HepG2 (cell line): ENCODE measurements around the gene LRRC3. TPM values are rescaled to one million over a fixed set of nuclear protein-coding genes. Genes with fewer than 3 reads are reported as not detected.

Source experiments
- ATF7-NPFF ChIP-seq: sonication (generic); formaldehyde crosslinking; IDR thresholded peaks from 2 replicates; pipeline ENCODE4 v1.8.1; 2023; ENCODE audit warnings: mild to moderate bottlenecking, low read depth, missing genetic modification reagents, moderate library complexity
- BORCS8-MEF2B ChIP-seq: sonication (generic); formaldehyde crosslinking; IDR thresholded peaks from 2 replicates; pipeline ENCODE4 v1.8.0; 2022; ENCODE audit warnings: mild to moderate bottlenecking, missing genetic modification reagents
- FOXP4 ChIP-seq: sonication (generic); formaldehyde crosslinking; IDR thresholded peaks from 2 replicates; pipeline ENCODE4 v1.4.0; 2020; ENCODE audit warnings: missing genetic modification reagents
- HCFC1 ChIP-seq: fragments of 150-350 bp; IDR thresholded peaks from 2 replicates; pipeline ENCODE4 v1.6.1; 2014; ENCODE audit warnings: low read depth, low read length
- HMGA1 ChIP-seq: sonication (generic); formaldehyde crosslinking; conservative IDR thresholded peaks from 2 replicates; pipeline ENCODE4 v1.4.0; 2020; ENCODE audit warnings: missing genetic modification reagents
- ISL2 ChIP-seq: sonication (generic); formaldehyde crosslinking; IDR thresholded peaks from 2 replicates; pipeline ENCODE4 v1.5.0; 2020; ENCODE audit warnings: missing genetic modification reagents
- ZBTB39 ChIP-seq: sonication (generic); formaldehyde crosslinking; IDR thresholded peaks from 2 replicates; pipeline ENCODE4 v1.5.0; 2020; ENCODE audit warnings: missing genetic modification reagents
- ZGPAT ChIP-seq: IDR thresholded peaks from 2 replicates; pipeline ENCODE4 v1.6.1; 2016; ENCODE audit warnings: mild to moderate bottlenecking
- ZMAT3 ChIP-seq: sonication (generic); formaldehyde crosslinking; conservative IDR thresholded peaks from 2 replicates; pipeline ENCODE4 v1.7.0; 2021; ENCODE audit warnings: missing genetic modification reagents
- ZNF235 ChIP-seq: sonication (generic); formaldehyde crosslinking; IDR thresholded peaks from 2 replicates; pipeline ENCODE4 v1.8.1; 2023; ENCODE audit warnings: mild to moderate bottlenecking, missing genetic modification reagents, borderline replicate concordance
- ZNF34 ChIP-seq: sonication (generic); formaldehyde crosslinking; IDR thresholded peaks from 2 replicates; pipeline ENCODE4 v1.4.0; 2020; ENCODE audit warnings: mild to moderate bottlenecking, missing genetic modification reagents, borderline replicate concordance
- ZNF564 ChIP-seq: sonication (generic); formaldehyde crosslinking; IDR thresholded peaks from 2 replicates; pipeline ENCODE4 v1.8.1; 2023; ENCODE audit warnings: mild to moderate bottlenecking, missing genetic modification reagents
- ZNF652 ChIP-seq: IDR thresholded peaks from 2 replicates; pipeline ENCODE4 v1.6.1; 2016; ENCODE audit warnings: low read depth, borderline replicate concordance
- ZNF792 ChIP-seq: IDR thresholded peaks from 2 replicates; pipeline ENCODE4 v1.6.1; 2016
- polyA plus RNA-seq, 8 experiments: library from polyadenylated mRNA; depleted of rRNA in 3 of 8; stranded (reverse) in 7 of 8; unstranded in 1 of 8; fragments of >200 nt; fragmentation: Illumina TruSeq in 4 of 8; extraction: Trizol in 4 of 8; gene quantifications; 2 replicates each; pipeline versions ENCODE4 v1.2.1 to v1.2.3, GENCODE V29; 2011 to 2016; ENCODE audit warnings: low read depth in 4 of 8, missing spikeins in 1 of 8, mixed read lengths in 1 of 8; ENCODE audit not compliant: insufficient read depth in 1 of 8
- total RNA-seq, 5 experiments: library from RNA; depleted of rRNA; stranded (reverse); fragments of >200 nt; fragmentation: Illumina TruSeq; extraction: Trizol; gene quantifications; 2 replicates each; pipeline ENCODE4 v1.2.3, GENCODE V29; 2016; ENCODE audit warnings: low read depth in 1 of 5
- TF ChIP-seq, protein P1 (sequence below): sonication (generic); formaldehyde crosslinking; conservative IDR thresholded peaks from 2 replicates; pipeline ENCODE4 v1.4.0; 2020; ENCODE audit warnings: missing genetic modification reagents
- TF ChIP-seq, protein P2 (sequence below): sonication (generic); formaldehyde crosslinking; IDR thresholded peaks from 2 replicates; pipeline ENCODE4 v1.8.0; 2022; ENCODE audit warnings: low read depth, missing genetic modification reagents
- TF ChIP-seq, protein P3 (sequence below): sonication (generic); formaldehyde crosslinking; IDR thresholded peaks from 2 replicates; pipeline ENCODE4 v1.5.1; 2020; ENCODE audit warnings: missing genetic modification reagents, mild to moderate bottlenecking, borderline replicate concordance

The LRRC3 gene
- total and polyA plus RNA-seq, 2 of the 13 experiments (the other 11 are each of a cell fraction or from before 2014, with no cell fraction given): 4.8 to 16.5 TPM

DNA sequence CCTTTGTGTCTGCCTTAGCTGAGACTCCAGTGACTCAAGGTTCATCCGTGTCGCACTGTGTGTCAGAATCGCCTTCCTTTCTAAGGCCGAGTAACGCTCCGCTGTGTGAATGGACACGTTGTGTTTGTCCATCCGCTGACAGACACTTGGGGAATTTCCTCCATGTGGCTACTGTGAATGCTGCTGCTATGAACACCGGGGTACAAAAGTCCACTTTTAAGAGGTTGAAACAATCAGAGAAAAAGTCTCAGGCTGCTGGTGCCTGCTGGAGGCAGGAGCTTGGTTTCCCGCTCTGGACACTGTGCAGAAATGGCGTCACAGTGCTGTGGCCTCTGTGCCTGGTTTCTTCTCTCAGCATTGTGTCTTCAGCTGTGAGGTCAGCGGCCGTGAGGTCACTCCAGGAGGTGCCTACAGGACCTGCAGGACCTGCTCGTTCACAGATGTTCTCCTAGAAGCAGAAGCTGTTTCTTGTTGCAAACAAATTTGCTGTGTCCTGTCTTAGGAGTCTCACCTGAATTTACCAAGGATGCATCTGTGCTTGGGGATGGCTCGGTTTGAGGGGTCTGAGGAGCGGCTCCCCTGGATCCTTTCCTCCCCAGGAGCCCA, 50.5 kb downstream of the LRRC3 start (continued):
- peak; percentile 28; the same call in 1 of the 2 replicates for TF ChIP-seq ZGPAT
- TF ChIP-seq ATF7-NPFF: peak; percentile 24; the same call in 1 of the 2 replicates
- no peak for TF ChIP-seq ZNF652
- TF ChIP-seq FOXP4 (CRISPR knock-in tag): peak; percentile 62; the same call in 1 of the 2 replicates
- TF ChIP-seq, protein P1, sequence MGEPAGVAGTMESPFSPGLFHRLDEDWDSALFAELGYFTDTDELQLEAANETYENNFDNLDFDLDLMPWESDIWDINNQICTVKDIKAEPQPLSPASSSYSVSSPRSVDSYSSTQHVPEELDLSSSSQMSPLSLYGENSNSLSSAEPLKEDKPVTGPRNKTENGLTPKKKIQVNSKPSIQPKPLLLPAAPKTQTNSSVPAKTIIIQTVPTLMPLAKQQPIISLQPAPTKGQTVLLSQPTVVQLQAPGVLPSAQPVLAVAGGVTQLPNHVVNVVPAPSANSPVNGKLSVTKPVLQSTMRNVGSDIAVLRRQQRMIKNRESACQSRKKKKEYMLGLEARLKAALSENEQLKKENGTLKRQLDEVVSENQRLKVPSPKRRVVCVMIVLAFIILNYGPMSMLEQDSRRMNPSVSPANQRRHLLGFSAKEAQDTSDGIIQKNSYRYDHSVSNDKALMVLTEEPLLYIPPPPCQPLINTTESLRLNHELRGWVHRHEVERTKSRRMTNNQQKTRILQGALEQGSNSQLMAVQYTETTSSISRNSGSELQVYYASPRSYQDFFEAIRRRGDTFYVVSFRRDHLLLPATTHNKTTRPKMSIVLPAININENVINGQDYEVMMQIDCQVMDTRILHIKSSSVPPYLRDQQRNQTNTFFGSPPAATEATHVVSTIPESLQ (CRISPR knock-in tag): no peak
- TF ChIP-seq ZNF235 (CRISPR knock-in tag): no peak
- peak; percentile 79 for TF ChIP-seq ZNF792 (CRISPR knock-in tag)
- no peak for TF ChIP-seq HMGA1 (CRISPR knock-in tag)
- TF ChIP-seq ZMAT3 (CRISPR knock-in tag): no peak
- peak; percentile 52; the same call in 1 of the 2 replicates for TF ChIP-seq ISL2 (CRISPR knock-in tag)
- TF ChIP-seq ZNF564 (CRISPR knock-in tag): peak; percentile 66; the same call in 1 of the 2 replicates
- no peak for TF ChIP-seq ZBTB39 (CRISPR knock-in tag)
- TF ChIP-seq ZNF34 (CRISPR knock-in tag): no peak
- TF ChIP-seq HCFC1: no peak
- TF ChIP-seq, protein P2, sequence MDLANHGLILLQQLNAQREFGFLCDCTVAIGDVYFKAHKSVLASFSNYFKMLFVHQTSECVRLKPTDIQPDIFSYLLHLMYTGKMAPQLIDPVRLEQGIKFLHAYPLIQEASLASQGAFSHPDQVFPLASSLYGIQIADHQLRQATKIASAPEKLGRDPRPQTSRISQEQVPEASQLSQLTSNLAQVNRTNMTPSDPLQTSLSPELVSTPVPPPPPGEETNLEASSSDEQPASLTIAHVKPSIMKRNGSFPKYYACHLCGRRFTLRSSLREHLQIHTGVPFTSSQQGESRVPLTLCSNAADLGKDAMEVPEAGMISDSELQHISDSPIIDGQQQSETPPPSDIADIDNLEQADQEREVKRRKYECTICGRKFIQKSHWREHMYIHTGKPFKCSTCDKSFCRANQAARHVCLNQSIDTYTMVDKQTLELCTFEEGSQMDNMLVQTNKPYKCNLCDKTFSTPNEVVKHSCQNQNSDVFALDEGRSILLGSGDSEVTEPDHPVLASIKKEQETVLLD: peak; percentile 52; the same call in 1 of the 2 replicates
- TF ChIP-seq, protein P3, sequence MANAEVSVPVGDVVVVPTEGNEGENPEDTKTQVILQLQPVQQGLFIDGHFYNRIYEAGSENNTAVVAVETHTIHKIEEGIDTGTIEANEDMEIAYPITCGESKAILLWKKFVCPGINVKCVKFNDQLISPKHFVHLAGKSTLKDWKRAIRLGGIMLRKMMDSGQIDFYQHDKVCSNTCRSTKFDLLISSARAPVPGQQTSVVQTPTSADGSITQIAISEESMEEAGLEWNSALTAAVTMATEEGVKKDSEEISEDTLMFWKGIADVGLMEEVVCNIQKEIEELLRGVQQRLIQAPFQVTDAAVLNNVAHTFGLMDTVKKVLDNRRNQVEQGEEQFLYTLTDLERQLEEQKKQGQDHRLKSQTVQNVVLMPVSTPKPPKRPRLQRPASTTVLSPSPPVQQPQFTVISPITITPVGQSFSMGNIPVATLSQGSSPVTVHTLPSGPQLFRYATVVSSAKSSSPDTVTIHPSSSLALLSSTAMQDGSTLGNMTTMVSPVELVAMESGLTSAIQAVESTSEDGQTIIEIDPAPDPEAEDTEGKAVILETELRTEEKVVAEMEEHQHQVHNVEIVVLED (CRISPR knock-in tag): no peak; the same call in 1 of the 2 replicates
- no peak for TF ChIP-seq BORCS8-MEF2B (CRISPR knock-in tag)
